Activated T-cell treated with anti-CD3 and anti-CD28 coated beads, Interleukin-2, amount 50 U/mL, for 48 hours (primary cell): ENCODE data around the gene SRPK1.
"Not testable (repeated sequence)": the region's sequence is repeated elsewhere in the genome, so short reads cannot be mapped to it uniquely, and the experiment has no call there.

Experiments used
- DNase-seq, 2 experiments: peaks; one replicate each; pipeline ENCODE4 v3.0.0-alpha.2; 2020

The SRPK1 gene

DNA sequence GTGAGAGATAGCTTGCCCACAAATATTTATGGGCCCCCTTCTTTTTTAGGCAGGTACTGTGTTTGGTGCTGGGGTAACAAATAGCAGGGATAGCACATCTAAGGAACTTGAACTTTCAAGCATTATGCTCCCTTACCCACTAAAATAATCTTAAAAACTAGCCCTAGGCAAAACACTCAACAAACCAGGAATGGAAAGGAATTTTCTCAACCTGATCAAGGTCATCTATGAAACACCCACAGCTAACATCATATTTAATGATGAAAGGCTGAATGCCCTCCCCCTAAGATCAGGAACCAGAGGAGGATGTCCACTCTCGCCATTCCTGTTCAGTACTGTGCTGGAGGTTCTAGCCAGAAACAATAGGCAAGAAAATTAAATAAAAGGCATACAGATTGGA lies 8.7 kb upstream of the SRPK1 start:
- no peak for DNase-seq

DNA sequence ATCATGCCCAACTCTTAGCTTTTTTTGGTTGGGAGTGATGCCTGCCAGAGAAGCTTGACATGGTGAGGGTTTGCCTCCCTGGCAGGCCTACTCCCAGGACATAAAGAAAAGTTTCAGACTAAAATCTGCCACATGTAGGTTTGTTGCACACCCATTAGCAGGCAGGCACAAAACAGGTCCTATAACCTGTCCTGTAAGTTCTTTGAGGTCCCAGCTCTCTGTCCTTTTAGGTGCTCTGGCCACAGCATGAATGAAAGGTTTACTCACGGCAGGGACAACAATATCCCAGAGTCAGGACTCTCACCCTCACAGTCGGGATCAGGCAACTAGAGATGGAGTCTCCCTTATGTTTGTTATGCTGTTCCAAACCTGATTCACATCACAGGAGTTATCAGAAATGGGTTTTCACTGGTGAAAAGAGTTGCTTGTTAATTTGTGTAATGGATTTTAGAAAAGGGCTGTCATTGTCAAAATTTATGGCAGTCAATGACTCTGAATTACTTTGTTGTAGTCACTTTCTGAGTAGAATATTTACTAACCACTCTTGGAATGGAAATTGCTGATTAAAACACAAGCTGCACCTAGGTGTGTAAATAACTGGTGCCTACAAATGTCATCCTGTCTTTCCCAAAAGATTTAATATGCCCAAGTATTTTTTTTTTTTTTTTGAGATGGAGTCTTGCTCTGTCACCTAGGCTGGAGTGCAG lies 5.8 kb upstream of the SRPK1 start:
- no peak for DNase-seq

DNA sequence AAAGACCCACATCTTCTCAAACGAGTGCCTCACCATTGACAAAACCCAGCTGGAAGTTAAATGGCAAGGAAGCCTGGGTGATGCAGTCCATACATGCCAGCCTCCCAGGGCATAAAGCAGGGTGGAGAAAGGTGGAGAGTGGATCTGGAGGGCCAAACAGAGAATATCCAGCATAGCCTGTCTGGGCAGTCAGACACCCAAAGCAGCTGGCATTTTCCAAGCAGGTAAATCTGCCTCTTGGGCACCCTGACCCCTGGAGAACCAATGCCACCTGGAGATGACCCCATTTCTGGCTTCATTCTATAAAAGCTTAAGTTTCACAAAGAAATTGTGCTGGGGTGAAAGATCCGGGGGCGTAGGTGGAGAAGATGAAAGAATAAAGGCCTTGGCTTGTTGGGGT lies 5.1 kb upstream of the SRPK1 start:
- no peak for DNase-seq

DNA sequence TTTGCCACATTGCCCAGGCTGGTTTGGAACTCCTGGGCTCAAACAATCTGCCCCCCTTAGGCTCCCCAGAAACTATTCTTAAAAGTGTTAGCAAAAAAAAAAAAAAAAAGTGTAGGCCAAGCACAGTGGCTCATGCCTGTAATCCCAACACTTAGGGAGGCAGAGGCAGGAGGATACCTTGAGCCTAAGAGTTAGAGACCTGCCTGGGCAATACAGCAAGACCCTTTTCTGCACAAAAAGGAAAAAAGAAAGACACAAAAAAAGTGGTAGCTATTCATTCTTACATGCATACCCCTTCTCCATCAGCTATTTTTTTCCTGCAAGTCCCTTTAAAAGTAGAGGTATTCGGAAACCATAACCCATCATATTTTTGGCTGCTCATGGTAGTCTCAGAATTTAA lies 3.2 kb upstream of the SRPK1 start:
- DNase-seq, result no peak

DNA sequence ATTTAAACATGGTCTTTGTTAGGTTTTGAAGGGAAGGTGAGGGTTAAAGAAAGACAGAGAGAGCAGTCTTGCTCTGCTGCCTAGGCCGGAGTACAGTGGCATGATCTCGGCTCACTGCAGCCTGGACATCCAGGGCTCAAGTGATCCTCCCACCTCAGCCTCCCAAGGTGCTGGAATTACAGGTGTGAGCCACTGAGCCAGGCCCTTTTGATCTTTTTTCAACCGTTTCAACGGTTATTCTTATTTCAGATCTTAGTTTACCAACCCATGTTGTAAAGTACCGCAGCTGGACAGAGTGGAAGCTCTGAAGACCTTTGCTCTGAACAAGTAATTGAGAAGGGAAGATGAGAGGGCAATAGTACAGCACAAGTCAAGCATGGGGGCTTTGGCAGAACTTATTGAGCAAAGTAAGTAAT lies 1.2 kb upstream of the SRPK1 start:
- no peak for DNase-seq

DNA sequence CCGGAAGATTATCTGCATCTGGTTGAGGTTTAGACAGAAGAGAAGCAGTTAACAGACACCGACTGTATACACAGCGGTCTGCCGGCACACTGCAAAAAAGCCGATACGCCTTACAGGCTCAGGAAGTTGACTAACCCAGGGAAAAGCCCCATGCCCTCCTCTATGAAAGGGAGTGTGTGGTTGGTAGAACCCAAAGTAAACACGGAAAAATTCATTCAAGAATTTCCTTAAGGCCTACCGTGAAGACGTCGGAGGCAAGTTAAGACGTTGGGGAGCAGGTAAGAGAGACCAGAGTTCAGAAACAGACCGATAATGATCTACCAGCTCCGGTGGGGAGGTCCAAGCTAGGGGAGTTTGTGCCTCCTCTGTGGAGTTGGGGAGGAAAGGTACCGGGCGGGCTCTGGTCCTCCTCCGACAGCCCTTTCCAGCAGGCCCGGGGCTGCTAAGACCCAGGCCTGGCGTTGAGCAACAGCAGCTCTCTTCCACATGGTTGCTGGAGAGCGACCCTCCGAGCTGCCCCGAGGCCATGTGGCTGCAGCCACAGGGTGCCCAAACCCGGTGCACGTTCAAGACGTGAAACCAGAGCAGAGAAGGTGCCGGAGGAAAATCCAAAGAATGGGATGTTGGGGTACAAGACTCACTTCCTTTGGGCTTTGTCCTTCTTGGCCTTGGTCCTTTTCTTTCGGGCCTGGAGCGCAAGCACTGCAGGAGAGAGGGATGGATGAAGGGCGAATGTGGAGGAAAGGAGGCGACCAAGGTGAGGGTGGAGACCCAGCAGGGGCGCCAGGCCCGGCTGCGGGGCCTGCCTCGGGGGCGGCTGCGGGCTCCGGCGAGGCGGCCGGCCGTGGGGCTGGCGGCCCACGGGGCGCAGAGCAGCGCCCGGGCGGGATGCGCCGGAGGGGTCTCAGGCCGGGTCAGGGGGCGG lies 809 bp downstream of the SRPK1 start:
- peak; percentile 63 to 68 for DNase-seq

DNA sequence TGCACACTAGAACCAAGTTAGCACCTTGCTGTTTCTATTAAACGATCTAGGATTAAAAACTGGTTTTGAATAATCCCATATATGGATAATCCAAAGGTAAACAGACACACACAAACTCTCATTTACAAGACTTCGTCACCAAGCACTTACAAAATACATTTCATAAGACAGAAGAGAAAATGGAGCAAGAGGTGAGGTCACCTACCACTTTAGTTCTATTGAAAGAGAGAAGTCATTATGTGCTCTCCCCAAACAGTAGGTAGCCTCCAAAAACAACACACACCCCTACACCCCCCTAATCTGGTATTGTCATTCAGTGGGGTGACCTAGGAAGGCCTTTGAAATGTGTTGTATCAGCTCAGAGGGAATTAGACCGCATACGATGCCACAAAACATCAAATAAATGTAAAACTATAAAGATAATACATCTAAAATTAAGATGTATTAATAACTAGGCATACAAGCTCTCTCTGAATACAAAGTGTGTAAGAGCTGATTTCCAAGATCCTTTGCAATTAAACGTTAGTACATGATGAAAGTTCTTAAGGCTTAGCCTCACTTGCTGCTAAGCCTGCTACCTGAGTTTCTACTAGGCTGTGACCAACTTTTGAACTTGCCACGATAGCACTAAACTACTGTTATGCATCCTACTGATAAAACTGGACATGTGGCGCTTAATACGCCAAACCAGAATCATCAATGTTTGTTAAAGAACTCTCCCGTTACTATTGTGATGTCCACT lies 1.6 kb downstream of the SRPK1 start:
- DNase-seq, result no peak

DNA sequence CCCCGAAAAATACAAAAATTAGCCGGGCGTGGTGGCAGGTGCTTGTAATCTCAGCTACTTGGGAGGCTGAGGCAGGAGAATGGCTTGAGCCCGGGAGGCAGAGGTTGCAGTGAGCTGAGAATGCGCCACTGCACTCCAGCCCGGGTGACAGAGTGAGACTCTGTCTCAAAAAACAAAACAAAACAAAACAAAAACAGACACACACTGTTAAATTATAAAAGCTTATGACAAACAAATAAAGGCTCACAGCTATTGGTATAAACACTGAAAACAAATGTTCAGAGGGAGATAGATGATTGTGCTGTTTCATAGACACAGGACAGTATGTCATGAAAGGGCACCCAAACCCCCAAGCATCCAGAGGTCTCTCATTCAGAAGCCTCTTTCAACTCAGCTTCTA lies 4.0 kb downstream of the SRPK1 start:
- not testable (repeated sequence) for DNase-seq

DNA sequence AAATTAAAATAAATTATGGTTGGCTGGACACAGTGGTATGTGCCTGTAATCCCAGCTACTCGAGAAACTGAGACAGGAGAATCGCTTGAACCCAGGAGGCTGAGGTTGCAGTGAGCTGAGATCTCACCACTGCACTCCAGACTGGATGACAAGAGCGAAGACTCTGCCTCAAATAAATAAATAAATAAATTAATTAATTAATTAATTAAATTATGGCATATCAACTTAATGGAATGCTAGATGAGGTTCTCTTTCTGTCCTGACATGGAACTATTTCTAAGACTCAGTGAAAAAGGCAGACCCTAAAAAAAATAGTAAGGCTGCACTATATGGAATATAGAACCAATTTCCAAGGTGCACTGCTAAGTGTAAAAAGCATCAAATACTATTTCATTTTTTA lies 4.8 kb downstream of the SRPK1 start:
- no peak for DNase-seq

DNA sequence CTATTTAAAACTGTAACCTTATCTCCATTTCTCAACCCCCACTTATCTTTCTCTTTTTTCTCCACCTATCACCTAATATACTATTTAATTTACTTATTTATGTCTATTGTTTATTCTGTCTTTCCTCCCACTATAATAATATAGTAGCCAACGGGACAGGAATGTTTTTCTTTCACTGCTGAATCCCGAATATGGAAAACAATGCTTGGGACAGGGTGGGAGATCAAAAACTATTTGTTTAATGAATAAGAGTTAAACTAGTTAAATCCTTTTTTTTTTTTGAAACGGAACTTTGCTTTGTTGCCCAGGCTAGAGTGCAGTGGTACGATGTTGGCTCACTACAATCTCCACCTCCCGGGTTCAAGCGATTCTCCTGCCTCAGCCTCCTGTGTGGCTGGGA lies 6.4 kb downstream of the SRPK1 start:
- DNase-seq, result no peak

DNA sequence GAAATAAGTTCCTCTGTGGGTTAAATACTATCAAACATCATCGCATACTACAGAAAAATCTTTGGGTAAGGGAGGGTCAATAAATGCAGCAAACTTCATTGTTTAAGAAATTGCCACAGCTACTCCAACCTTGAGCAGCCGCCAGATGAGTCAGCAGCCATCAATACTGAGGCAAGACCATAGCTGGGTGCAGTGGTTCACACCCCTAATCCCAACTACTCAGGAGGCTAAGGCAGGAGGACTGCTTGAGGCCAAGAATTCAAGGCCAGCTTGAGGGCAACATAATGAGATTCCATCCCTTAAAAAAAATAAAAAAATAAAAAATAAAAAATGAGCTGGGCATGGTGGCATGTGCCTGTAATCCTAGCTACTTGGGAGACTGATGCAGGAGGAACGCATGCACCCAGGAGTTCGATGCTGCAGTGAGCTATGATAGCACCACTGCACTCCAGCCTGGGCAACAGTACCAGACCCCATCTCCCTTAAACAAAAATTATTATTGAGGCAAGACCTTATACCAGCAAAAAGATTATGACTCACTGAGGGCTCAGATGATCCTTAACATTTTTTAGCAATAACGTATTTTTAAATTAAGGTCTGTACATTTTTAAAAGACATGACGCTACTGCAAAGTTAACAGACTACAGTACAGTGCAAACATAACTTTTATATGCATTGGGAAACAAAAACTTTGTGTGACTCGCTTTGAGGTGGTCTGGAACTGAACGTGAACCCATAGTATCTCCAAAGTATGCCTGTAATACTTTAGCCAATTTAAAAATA lies 8.8 kb downstream of the SRPK1 start:
- DNase-seq, result no peak

DNA sequence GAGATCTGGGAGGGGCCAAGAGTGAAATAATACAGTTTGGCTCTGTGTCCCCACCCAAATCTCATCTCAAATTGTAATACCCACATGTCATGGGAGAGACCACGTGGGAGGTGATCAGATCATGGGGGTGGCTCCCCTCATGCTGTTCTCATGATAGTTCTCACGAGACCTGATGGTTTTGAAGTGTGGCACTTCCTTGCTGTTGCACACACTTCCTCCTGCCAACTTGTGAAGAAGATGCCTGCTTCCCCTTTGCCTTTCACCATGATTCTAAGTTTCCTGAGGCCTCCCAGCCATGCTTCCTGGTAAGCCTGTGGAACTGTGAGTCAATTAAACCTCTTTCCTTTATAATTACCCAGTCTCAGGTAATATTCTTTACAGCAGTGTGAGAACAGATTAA lies 11.3 kb downstream of the SRPK1 start:
- DNase-seq, result not testable (repeated sequence)

DNA sequence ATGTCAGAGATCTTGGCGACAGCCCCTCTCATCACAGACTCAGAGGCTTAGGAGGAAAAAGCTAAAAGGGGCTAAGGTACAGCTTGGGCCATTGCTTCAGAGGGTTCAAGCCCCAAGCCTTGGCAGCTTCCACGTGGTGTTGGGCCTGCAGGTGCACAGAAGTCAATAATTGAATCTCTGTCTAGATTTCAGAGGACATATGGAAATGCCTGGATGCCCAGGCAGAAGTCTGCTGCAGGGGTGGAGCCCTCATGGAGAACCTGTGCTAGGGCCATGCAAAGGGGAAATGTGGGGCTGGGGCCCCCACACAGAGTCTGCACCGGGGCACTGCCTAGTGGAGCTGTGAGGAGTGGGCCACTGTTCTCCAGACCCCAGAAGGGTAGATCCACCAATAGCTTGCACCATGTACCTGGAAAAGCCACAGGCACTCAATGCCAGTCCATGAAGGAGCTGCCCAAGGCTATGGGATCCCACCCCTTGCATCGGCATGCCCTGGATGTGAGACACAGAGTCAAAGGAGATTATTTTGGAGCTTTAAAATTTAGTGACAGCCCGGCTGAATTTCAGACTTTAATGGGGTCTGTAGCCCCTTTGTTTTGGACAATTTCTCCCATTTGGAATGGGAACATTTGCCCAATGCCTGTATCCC lies 12.0 kb downstream of the SRPK1 start:
- DNase-seq, result not testable (repeated sequence)

DNA sequence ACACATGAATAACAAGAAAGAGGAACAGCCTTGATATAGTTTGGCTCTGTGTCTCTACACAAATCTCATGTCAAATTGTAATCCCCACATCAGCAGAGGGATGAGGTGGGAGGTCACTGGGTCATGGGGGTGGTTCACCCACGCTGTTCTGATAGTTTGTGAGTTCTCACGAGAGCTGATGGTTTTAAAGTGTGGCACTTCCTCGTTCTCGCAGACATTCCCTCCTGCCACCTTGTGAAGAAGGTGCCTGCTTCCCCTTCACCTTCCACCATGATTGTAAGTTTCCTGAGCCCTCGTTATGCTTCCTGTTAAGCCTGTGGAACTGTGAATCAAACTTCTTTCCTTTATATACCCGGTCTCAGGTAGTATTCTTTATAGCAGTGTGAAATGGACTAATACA lies 13.1 kb downstream of the SRPK1 start:
- no peak for DNase-seq

DNA sequence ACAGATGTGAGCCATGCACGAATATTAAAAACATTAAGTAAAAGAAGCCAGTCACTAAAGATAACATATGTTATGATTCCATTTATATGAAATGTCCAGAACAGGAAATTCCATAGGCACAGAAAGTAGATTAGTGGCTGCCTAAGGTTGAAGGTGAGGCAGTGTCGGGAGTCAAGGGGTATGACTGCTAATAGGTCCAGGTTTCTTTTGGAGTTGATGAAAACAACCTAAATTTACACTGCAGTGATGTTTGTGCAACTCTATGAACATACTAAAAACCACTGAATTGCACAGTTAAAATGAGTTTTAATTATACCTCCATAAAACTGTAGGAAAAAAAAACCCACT lies 14.4 kb downstream of the SRPK1 start:
- no peak for DNase-seq

DNA sequence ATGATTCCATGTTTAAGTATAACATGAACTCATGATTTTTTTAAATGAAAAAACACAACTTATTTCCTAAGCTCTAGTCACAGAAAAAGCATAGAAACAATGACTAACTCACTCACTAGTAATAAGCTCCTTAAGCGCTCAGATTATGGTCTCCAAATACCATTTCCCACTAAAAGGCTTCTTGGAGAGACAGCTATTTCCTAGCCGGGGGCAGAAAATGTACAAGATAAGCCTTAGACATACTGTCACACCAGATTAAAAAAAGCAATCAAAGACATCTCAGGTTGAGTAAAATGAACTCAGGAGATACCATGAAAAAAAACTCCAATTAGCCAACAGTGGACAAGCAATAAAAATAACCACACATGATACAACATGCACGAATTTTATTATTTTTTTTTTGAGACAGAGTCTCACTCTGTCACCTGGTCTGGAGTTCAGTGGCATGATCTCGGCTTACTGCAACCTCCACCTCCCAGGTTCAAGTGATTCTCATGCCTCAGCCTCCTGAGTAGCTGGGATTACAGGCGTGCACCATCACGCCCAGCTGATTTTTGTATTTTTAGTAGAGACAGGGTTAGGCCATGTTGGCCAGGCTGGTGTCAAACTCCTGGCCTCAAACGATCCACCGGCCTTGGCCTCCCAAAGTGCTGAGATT lies 14.9 kb downstream of the SRPK1 start:
- no peak for DNase-seq

DNA sequence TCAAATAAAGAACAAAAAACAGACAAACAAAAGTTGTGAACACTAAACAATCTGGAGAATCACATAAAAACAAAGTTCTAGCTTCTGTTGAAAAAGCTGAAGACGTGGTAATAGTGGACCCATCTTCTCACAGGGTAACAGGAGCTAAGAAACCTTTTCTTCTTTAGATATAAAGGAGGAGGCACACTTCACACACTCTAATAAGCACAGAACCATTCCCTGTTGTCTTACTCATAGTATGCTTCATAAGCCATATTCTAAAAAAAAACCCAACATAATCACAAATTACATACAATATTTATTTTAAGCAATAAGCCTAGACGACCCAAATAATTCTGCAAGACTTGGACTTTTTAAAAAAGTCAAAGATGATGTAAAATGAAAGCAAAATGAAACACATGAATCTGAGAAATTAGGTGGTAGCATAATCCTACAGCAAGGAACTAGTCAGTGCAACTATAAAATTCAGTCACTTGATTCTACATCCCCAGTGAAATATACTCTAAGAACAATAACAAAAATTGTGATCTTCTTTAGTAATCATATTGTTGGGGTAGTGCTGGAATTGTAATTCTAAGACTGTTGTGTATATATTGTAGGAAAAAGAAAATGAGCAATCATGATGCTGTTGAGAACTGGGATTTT lies 15.6 kb downstream of the SRPK1 start:
- no peak for DNase-seq

DNA sequence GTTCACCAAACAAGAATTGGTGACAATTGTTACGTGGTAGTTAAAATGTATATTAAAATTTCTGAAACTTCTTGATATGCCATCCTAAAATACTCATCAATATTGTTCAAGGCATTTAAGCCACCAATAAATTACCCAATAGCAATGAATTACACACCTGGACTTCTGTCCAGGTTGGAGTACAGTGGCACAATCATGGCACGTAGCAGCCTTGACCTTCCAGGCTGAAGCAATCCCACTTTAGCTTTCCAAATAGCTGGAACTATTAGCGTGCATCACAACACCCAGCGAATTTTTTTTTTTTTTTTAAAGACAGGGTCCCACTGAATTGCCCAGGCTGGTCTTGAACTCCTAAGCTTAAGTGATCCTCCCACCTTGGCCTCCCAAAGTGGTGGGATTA lies 17.2 kb downstream of the SRPK1 start:
- DNase-seq, result no peak

DNA sequence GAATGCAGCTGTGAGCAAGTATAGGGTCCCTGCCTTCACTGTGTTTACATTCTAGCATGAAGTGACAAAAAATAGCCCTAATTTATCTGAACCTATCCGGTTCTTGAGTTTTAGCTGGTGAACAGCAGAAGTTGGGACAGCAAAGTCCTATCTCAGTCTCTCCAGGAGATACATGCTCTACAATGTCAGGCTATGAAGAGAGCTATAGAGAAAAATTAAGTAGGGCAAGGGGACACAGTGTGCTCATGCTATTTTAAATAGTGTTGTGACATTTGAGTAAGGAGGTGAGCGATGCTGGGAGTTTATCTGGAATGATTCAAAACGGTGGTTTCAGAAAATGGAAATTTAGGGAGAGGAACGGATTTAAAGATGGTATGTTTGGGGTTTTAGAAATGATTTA lies 20.4 kb downstream of the SRPK1 start:
- no peak for DNase-seq

DNA sequence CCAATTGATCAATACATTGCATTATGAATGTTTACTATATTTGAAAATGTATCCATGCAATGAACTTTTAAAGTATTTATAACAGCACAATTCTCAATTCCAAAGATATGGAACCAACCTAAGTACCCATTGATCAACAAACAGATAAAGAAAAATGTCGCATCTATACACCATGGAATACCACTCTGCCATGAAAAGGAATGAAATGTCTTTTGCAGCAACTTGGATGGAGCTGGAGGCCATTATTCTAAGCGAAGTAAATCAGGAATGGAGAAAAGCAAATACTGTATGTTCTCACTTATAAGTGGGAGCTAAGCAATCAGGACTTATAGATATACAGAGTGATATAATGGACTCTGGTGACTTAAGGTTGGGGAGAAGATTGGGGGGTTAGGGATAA lies 22.9 kb downstream of the SRPK1 start:
- no peak for DNase-seq

DNA sequence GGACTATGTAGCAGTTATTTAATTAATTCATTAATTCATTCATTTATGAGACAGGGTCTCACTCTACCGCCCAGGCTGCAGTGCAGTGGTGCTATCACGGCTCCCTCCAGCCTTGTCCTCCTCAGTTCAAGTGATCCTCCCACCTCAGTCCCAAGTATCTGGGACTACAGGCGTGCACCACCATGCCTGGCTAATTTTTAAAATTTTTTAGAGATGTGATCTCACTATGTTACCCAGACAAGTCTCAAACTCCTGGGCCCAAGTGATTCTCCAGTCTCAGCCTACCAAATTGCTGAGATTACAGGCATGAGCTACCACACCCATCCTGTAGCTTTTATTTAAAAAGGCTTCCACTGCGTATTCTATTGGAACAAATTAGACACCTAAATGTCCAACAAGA lies 23.4 kb downstream of the SRPK1 start:
- DNase-seq, result no peak
